Measurements from ENCODE around the gene CLK3. TPM values are rescaled to one million over a fixed set of nuclear protein-coding genes. Genes with fewer than 3 reads are reported as not detected.
"Not testable (repeated sequence)": the region's sequence is repeated elsewhere in the genome, so short reads cannot be mapped to it uniquely, and the experiment has no call there.

The CLK3 gene
- total RNA-seq, 1 experiment from 2014 or later, result 45.1 TPM

DNA sequence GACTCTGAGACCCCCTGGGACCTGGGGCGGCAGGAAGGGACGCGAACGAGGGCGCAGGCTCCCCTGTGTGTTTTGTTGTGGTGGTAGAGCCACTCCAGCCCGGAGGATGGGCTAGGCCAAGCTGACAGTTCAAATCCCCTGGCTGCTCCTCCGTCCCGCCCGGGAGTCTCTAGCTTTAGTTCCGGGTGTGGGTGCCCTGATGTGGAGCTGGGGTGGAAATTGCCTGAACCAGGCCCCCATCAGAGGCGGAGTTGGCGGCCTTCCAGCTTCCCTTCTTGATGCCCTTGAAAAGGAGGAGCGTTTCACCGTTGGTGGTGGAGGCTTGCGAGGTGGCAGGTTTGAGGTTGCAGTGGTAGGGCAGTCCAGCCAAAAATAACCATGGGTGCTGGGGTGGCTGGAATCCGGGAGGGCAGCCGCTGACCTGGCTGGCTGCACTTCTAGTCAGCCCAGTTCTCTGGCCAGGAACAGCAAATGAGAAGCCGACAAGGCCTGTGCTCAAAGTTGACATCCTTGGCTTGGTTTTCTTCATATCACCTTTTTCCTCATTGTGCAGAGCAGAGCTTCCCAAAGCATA, 817 bp downstream of the CLK3 start:
- DNase-seq (ENCODE audit: low read depth), result peak; percentile 49
- in situ Hi-C loops (cut with HindIII; ENCODE audit: low pct_unique_long_range_greater_than_20kb, low sequenced_read_pairs), result no loop called here

DNA sequence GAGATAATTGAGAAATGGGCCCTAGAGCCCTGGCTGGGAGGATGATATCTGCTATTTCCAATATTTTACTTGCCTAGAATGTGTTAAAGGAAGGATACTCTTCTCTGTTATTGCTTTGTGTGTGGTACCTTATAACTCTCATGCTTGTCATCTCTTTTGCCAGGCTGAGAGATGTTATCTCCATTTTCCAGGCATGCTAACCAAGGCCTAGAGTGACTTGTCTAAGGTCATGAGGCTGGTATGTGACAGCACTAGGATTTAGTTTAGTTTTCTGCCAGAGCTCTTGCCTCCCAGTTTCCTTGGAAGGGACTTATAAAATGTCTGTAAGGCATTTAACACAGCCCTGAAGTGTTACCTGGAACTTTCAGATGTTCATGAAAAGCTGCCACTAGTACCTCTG, 1.4 kb downstream of the CLK3 start:
- in situ Hi-C loops (cut with HindIII; ENCODE audit: low pct_unique_long_range_greater_than_20kb, low sequenced_read_pairs), result no loop called here
- DNase-seq (ENCODE audit: low read depth), result no peak

- in situ Hi-C loops (cut with HindIII; ENCODE audit: low pct_unique_long_range_greater_than_20kb, low sequenced_read_pairs), result no loop called here
- no peak for DNase-seq (ENCODE audit: low read depth)
Observed at GRCh38 chr15:74618841-74619596, 3.4 kb downstream of the CLK3 start.

DNA sequence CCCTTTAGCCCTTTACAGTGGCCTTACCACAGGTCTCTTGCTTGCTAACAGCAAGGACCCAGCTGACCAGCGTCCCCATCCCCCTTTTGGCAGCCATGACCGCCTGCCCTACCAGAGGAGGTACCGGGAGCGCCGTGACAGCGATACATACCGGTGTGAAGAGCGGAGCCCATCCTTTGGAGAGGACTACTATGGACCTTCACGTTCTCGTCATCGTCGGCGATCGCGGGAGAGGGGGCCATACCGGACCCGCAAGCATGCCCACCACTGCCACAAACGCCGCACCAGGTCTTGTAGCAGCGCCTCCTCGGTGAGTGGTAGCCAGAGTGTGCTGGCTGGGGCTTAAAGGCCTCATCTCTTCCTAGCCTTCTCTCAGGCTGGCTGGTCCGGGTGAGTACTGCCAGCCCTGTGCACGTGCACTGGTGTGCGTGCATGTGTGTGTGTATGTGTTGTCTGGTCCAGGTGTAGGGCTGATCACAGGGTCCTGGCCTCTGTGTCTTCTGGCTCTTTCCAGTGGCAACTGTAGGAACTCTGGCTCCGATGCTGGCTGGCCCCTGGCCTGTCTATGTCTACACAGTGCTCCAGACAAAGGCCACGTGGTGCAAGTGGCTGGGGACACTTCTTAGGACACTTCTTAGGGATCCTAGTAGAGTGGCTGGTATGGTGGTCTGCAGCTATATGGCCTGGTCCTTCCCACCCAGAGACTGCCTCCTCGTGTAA, 4.4 kb downstream of the CLK3 start:
- in situ Hi-C loops (cut with HindIII; ENCODE audit: low pct_unique_long_range_greater_than_20kb, low sequenced_read_pairs), result no loop called here
- no peak for DNase-seq (ENCODE audit: low read depth)

GRCh38 chr15:74620636-74621545, 5.3 kb downstream of the CLK3 start:
- DNase-seq (ENCODE audit: low read depth), result peak; percentile 60
- in situ Hi-C loops (cut with HindIII; ENCODE audit: low pct_unique_long_range_greater_than_20kb, low sequenced_read_pairs), result no loop called here

GRCh38 chr15:74621546-74621920, 5.9 kb downstream of the CLK3 start:
- no peak for DNase-seq (ENCODE audit: low read depth)
- in situ Hi-C loops (cut with HindIII; ENCODE audit: low pct_unique_long_range_greater_than_20kb, low sequenced_read_pairs), result no loop called here

- in situ Hi-C loops (cut with HindIII; ENCODE audit: low pct_unique_long_range_greater_than_20kb, low sequenced_read_pairs), result no loop called here
- no peak for DNase-seq (ENCODE audit: low read depth)
Observed at GRCh38 chr15:74621936-74622335, 6.3 kb downstream of the CLK3 start.

- in situ Hi-C loops (cut with HindIII; ENCODE audit: low pct_unique_long_range_greater_than_20kb, low sequenced_read_pairs), result no loop called here
- DNase-seq (ENCODE audit: low read depth), result no peak
Observed at GRCh38 chr15:74622758-74623157, 7.1 kb downstream of the CLK3 start.

GRCh38 chr15:74624020-74624602, 8.5 kb downstream of the CLK3 start:
- in situ Hi-C loops (cut with HindIII; ENCODE audit: low pct_unique_long_range_greater_than_20kb, low sequenced_read_pairs), result no loop called here
- DNase-seq (ENCODE audit: low read depth), result no peak

DNA sequence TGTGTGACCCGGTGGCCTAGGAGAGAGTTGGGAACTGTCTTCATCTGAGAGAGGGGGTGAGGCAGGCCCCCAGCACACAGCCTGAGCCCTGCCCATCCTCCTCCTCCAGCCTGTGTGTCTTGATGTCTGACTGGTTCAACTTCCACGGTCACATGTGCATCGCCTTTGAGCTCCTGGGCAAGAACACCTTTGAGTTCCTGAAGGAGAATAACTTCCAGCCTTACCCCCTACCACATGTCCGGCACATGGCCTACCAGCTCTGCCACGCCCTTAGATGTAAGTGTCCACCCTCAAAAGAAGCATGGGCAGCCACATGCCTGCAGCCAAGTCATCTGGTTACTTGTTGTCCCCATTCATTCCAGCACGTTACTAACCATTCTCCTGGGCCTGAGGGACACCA, 10.1 kb downstream of the CLK3 start:
- in situ Hi-C loops (cut with HindIII; ENCODE audit: low pct_unique_long_range_greater_than_20kb, low sequenced_read_pairs), result loop anchor here (25.0 kb wide), 1 partner anchor 337 kb away; the partner anchor contains the start of gene RPP25
- no peak for DNase-seq (ENCODE audit: low read depth)

DNA sequence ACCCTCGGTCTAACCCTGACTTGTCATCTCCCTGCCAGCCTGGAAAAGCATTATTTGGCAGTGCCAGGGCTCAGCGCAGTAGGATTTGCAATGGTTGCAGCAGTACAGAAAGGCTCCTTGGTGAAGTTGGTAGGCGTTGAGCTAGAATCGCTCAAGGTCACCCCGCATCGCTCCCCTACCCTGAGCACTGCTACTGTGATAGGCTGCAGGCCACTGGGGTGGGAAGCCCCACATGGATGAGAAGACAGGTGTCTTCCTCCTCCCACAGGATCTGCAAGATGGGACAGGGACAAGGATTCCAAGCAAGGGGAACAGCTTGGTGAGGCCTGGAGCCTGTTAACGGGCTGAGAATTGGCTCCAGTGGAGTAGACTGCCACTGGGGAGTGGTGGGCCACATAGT, 10.7 kb downstream of the CLK3 start:
- DNase-seq (ENCODE audit: low read depth), result no peak
- in situ Hi-C loops (cut with HindIII; ENCODE audit: low pct_unique_long_range_greater_than_20kb, low sequenced_read_pairs), result loop anchor here (25.0 kb wide), 1 partner anchor 336 kb away; the partner anchor contains the start of gene RPP25

DNA sequence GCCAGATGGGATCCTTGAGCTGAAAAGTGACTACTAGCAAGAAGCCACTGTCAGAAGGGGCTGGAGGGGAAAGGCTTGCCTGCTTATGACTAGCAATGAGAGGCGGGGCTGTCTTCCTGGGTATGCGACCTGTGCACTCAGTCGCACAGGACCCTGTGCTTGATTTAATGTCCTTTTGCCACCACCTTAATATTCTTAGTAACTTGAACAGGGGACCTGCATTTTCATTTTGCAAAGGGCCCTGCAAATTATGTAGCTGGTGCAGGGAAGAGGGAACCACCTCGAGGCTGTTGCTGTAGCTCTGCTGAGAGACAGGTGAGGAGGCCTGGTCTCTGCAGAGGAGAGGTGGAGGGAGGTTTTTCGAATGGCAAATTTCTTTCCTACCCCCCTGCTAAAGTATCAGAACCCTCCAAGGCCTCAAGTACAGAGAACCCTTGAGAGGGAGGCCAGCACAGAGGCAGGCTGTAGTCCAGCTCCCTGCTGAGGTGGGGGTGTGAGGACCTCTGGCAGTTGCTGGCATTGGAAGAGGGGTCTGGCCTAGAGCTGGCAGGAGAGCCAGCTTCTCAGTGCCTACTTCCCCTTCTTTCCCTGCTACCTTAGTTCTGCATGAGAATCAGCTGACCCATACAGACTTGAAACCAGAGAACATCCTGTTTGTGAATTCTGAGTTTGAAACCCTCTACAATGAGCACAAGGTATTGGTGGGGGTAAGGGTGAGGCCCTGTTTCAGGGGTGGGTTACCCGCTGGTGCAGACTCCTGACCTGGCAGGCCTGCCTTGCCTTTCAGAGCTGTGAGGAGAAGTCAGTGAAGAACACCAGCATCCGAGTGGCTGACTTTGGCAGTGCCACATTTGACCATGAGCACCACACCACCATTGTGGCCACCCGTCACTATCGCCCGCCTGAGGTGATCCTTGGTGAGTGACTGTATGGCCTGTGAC, 11.4 kb downstream of the CLK3 start:
- in situ Hi-C loops (cut with HindIII; ENCODE audit: low pct_unique_long_range_greater_than_20kb, low sequenced_read_pairs), result loop anchor here (25.0 kb wide), 1 partner anchor 335 kb away; the partner anchor contains the start of gene RPP25

DNA sequence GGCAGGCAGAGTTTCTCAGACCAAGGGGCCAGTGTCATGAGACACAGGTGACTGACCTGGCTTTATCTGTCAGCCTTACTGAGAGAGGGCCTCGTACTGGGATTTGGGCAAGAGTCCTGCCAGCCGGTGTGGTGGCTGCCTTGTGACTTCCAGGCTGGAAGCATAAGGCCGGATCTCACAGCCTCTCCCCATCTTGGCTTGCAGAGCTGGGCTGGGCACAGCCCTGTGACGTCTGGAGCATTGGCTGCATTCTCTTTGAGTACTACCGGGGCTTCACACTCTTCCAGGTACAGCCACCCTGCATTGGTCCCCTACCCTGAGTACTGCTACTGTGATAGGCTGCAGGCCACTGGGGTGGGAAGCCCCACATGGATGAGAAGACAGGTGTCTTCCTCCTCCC, 12.1 kb downstream of the CLK3 start:
- DNase-seq (ENCODE audit: low read depth), result no peak
- in situ Hi-C loops (cut with HindIII; ENCODE audit: low pct_unique_long_range_greater_than_20kb, low sequenced_read_pairs), result loop anchor here (25.0 kb wide), 1 partner anchor 335 kb away; the partner anchor contains the start of gene RPP25

More for the DNA sequence above, 11.4 kb downstream of the CLK3 start:
- DNase-seq (ENCODE audit: low read depth), result no peak

DNA sequence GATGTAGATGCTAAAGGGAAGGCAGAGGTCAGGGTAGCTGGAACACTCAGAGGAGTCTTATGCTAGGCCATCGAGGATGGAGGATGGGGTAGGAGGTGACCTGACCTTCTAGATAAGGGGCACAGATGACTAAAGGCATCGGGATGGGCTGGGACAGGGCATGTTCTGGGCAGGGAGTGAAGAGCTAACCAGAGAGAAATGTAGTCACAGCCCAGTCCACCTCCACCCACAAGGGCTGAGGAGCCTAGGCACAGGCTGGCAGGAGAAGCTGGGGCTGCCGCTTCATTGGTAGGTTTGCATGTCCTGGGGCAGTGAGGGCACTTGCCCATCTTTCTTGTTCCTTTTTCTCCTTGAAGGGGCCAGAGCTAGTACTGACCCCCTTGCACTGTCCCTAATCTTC, 12.6 kb downstream of the CLK3 start:
- in situ Hi-C loops (cut with HindIII; ENCODE audit: low pct_unique_long_range_greater_than_20kb, low sequenced_read_pairs), result loop anchor here (25.0 kb wide), 1 partner anchor 334 kb away; the partner anchor contains the start of gene RPP25
- no peak for DNase-seq (ENCODE audit: low read depth)

DNA sequence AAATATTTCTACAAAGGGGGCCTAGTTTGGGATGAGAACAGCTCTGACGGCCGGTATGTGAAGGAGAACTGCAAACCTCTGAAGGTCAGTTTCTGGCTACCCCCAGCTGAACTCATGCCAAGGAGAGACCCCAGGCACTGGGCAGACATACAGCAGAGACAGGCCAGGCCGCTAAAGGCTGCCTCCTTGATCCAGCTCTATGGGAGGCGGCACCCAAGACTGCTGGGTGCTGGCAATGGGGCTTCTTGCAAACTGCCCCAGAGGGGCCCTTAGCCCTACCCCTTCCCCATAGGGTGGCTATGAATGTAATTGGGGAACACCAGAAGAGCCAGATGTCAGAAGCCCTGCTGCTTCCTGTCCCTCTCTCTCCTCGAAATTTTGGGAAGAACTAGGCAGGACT, 13.3 kb downstream of the CLK3 start:
- no peak for DNase-seq (ENCODE audit: low read depth)
- in situ Hi-C loops (cut with HindIII; ENCODE audit: low pct_unique_long_range_greater_than_20kb, low sequenced_read_pairs), result loop anchor here (25.0 kb wide), 1 partner anchor 333 kb away; the partner anchor contains the start of gene RPP25

DNA sequence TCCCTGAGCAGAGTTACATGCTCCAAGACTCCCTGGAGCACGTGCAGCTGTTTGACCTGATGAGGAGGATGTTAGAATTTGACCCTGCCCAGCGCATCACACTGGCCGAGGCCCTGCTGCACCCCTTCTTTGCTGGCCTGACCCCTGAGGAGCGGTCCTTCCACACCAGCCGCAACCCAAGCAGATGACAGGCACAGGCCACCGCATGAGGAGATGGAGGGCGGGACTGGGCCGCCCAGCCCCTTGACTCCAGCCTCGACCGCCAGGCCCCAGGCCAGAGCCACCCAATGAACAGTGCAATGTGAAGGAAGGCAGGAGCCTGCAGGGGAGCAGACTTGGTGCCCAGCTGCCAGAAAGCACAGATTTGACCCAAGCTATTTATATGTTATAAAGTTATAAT, 14.1 kb downstream of the CLK3 start:
- in situ Hi-C loops (cut with HindIII; ENCODE audit: low pct_unique_long_range_greater_than_20kb, low sequenced_read_pairs), result loop anchor here (10.0 to 25.0 kb wide), 2 partner anchors 145 to 333 kb away; partner anchors contain the start of gene RPP25
- DNase-seq (ENCODE audit: low read depth), result not testable (repeated sequence)
